Body of pancreas (tissue), 4 donors: ENCODE data around the gene RABEP2. TPM values are rescaled to one million over a fixed set of nuclear protein-coding genes. Genes with fewer than 3 reads are reported as not detected.

ENCODE experiments used
- ATAC-seq: fragments of 150-250 bp; one replicate; pipeline ENCODE4 v1.9.1; 2016
- DNase-seq, 4 donors: peaks; one replicate each; pipeline ENCODE4 v3.0.0-alpha.2; 2019
- H3K27ac ChIP-seq, 4 donors: fragments of 200-600 bp; sonication (generic); 1 replicate in 3 of 4; 2 replicates in 1 of 4; pipeline versions ENCODE4 v1.5.1 to v1.6.1; 2016 to 2019; ENCODE audit warnings: mild to moderate bottlenecking in 1 of 4, mixed read lengths in 1 of 4, moderate library complexity in 1 of 4
- H3K27me3 ChIP-seq, 2 donors: fragments of 200-600 bp; sonication (generic); one replicate each; pipeline ENCODE4 v1.6.0; 2016; ENCODE audit warnings: mild to moderate bottlenecking in 1 of 2
- H3K36me3 ChIP-seq, 2 donors: fragments of 200-600 bp; sonication (generic); replicated peaks in 1 of 2; 2 replicates each; pipeline ENCODE4 v1.5.1; 2016; ENCODE audit warnings: low read depth in 2 of 2; ENCODE audit not compliant: insufficient read depth in 1 of 2
- H3K4me1 ChIP-seq: fragments of 200-600 bp; sonication (generic); one replicate; pipeline ENCODE4 v1.6.0; 2016
- H3K4me3 ChIP-seq, 2 donors: fragments of 200-600 bp; sonication (generic); 1 replicate in 1 of 2; 2 replicates in 1 of 2; pipeline ENCODE4 v1.5.1; 2016 to 2019
- H3K9me3 ChIP-seq, 3 donors: fragments of 200-600 bp; sonication (generic); 1 replicate in 2 of 3; 2 replicates in 1 of 3; pipeline ENCODE4 v1.5.1; 2016
- POLR2A ChIP-seq, 3 donors: fragments of 450-650 bp; IDR thresholded peaks; one replicate each; pipeline ENCODE4 v1.6.1; 2016; ENCODE audit warnings: antibody characterized with exemption in 3 of 3, mild to moderate bottlenecking in 2 of 3
- WGBS, 2 donors: methylation state at CpG; one replicate each; pipeline ENCODE4 v1.1.5; 2017; 5-methylcytosine and 5-hydroxymethylcytosine counted together
- intact Hi-C: fragments of 100-400 bp; cut with DNase I; formaldehyde crosslinking; loops from one replicate; pipeline ENCODE4 v1.15.1; 2023
- total RNA-seq, 2 donors: library from RNA; depleted of rRNA; stranded (reverse); fragments of >200 nt; gene quantifications; one replicate each; pipeline ENCODE4 v1.1.0, GENCODE V29; 2016
- TF ChIP-seq, protein P1 (sequence below), 7 experiments: fragments of 450-650 bp in 4 of 7; fragments of 200-600 bp in 3 of 7; sonication (generic) in 3 of 7; IDR thresholded peaks; one replicate each; pipeline ENCODE4 v1.5.1; 2016 to 2019; ENCODE audit warnings: antibody characterized with exemption in 7 of 7

The RABEP2 gene
- total RNA-seq, 2 donors from 2014 or later: 27.2 to 118 TPM

DNA sequence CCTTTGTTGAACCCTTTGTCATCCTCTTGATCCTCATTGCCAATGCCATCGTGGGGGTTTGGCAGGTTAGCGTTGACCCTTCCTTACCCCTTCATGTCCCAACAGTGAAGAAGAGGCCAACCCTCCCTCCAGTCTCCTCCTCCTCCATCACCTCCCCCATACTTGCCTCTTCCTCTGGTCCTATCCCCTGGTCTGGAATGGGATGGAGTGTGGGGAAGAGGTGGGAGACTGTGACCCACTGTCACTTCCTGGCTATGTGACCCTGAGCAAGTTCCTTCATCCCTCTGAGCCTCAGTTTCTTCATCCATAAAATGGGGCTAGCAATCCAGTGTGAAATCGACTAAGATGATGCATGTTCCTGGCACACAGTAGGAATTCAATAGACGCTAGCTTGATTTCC lies 44.1 kb downstream of the RABEP2 start:
- Histone ChIP-seq H3K36me3 (no peaks in the 10 kb centered on the region), H3K9me3 (no peaks in the 10 kb centered on the region), H3K27me3 (no peaks in the 10 kb centered on the region), H3K27ac (no peak overlapping the region), H3K4me3 (no peak overlapping the region), H3K4me1 (peaks cover 13% of the 10 kb centered on the region)
- intact Hi-C loops: no loop called here
- no peak for ATAC-seq
- no peak for TF ChIP-seq POLR2A (IDR thresholded peaks at IDR 0.05)
- TF ChIP-seq, protein P1, sequence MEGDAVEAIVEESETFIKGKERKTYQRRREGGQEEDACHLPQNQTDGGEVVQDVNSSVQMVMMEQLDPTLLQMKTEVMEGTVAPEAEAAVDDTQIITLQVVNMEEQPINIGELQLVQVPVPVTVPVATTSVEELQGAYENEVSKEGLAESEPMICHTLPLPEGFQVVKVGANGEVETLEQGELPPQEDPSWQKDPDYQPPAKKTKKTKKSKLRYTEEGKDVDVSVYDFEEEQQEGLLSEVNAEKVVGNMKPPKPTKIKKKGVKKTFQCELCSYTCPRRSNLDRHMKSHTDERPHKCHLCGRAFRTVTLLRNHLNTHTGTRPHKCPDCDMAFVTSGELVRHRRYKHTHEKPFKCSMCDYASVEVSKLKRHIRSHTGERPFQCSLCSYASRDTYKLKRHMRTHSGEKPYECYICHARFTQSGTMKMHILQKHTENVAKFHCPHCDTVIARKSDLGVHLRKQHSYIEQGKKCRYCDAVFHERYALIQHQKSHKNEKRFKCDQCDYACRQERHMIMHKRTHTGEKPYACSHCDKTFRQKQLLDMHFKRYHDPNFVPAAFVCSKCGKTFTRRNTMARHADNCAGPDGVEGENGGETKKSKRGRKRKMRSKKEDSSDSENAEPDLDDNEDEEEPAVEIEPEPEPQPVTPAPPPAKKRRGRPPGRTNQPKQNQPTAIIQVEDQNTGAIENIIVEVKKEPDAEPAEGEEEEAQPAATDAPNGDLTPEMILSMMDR (IDR thresholded peaks at IDR 0.05): no peak
- DNase-seq: no peak
- 70 to 72% methylated on average over 4 of the region's 4 CpGs for WGBS, 2 donors

DNA sequence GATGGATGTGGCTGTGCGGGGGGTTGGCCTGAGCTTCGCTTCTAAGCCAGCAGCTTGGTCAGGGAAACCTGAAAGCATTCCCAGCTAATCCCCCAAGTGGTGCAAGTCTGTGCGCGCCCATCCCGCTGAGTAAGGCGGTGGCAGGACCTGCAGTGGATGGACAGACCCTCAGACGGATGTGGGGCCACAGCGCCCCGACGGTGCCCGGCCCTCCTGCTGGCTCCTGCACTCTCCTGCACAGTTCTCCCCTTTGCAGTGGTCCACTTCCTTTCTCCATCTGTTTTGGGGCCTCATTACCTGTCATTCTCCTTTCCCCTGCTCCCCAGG lies 44.5 kb downstream of the RABEP2 start:
- ATAC-seq (no peak), DNase-seq (no peak)
- Histone ChIP-seq H3K36me3 (no peaks in the 10 kb centered on the region), H3K9me3 (no peaks in the 10 kb centered on the region), H3K4me1 (peaks cover 13% of the 10 kb centered on the region), H3K27ac (no peak overlapping the region), H3K27me3 (no peaks in the 10 kb centered on the region), H3K4me3 (no peak overlapping the region)
- TF ChIP-seq, protein P1 (IDR thresholded peaks at IDR 0.05): no peak
- TF ChIP-seq POLR2A (IDR thresholded peaks at IDR 0.05): no peak
- 10 to 15% methylated on average over 10 to 11 of the region's 11 CpGs for WGBS, 2 donors
- intact Hi-C loops: no loop called here

GRCh38 chr16:28879841-28880588 lies 45.0 kb downstream of the RABEP2 start:
- no peaks in the 10 kb centered on the region for H3K27me3 ChIP-seq
- no peak for TF ChIP-seq POLR2A (IDR thresholded peaks at IDR 0.05)
- TF ChIP-seq, protein P1 (IDR thresholded peaks at IDR 0.05): peak in 5 of 7 experiments; percentile 14 to 49 (median 35)

GRCh38 chr16:28879261-28879840 lies 45.7 kb downstream of the RABEP2 start:
- peak overlapping the region; percentile 5 to 19 for H3K4me3 ChIP-seq
- TF ChIP-seq, protein P1 (IDR thresholded peaks at IDR 0.05): no peak
- peak in 1 of 3 donors; percentile 29 for TF ChIP-seq POLR2A (IDR thresholded peaks at IDR 0.05)
- intact Hi-C loops: loop anchor here (10.0 kb wide), 1 partner anchor 55 kb away; the partner anchor contains the start of gene CD19
- H3K9me3 ChIP-seq: no peaks in the 10 kb centered on the region
- DNase-seq (no peak), ATAC-seq (peak; percentile 47)
- H3K36me3 ChIP-seq: no peaks in the 10 kb centered on the region
- no peaks in the 10 kb centered on the region for H3K27me3 ChIP-seq
- H3K4me1 ChIP-seq: peaks cover 13% of the 10 kb centered on the region
- whole genome bisulfite sequencing, 2 donors: 1 to 3% methylated on average over 13 to 26 of the region's 27 CpGs
- peak overlapping the region in 1 of 4 donors; percentile 17 for H3K27ac ChIP-seq

More at GRCh38 chr16:28879841-28880588, 45.0 kb downstream of the RABEP2 start:
- Histone ChIP-seq H3K36me3 (no peaks in the 10 kb centered on the region), H3K4me1 (peaks cover 13% of the 10 kb centered on the region), H3K27ac (peak overlapping the region in 1 of 4 donors; percentile 17), H3K9me3 (no peaks in the 10 kb centered on the region), H3K4me3 (peak overlapping the region; percentile 5 to 19)
- DNase-seq (peak; percentile 85 to 87 (median 86)), ATAC-seq (peak; percentile 97)
- 0 to 2% methylated on average over 8 to 47 of the region's 66 CpGs for whole genome bisulfite sequencing, 2 donors
- intact Hi-C loops: loop anchor here (10.0 kb wide), 1 partner anchor 55 kb away; the partner anchor contains the start of gene CD19
